Astrocyte (in vitro differentiated cells and primary cell): ENCODE results near the gene PLEKHN1. TPM values are rescaled to one million over a fixed set of nuclear protein-coding genes. Genes with fewer than 3 reads are reported as not detected.

Experiments
- DNase-seq: peaks from one replicate; pipeline ENCODE4 v3.0.0-alpha.2; 2010; ENCODE audit warnings: low read depth
- FAIRE-seq: peaks from 2 replicates; lab custom pipeline; 2011; peaks lifted over from hg19 to GRCh38; lab: Jason Lieb, UNC
- H2AFZ ChIP-seq: 2 replicates; pipeline ENCODE4 v1.6.0; 2012; ENCODE audit warnings: low read depth, low read length, inconsistent platforms
- H3K27ac ChIP-seq: 2 replicates; pipeline ENCODE4 v1.5.1; 2011; ENCODE audit warnings: low read depth, low read length, inconsistent platforms
- H3K27me3 ChIP-seq: 2 replicates; pipeline ENCODE4 v1.6.0; 2011; ENCODE audit warnings: low read length, inconsistent platforms; ENCODE audit not compliant: insufficient read depth
- H3K36me3 ChIP-seq: 2 replicates; pipeline ENCODE4 v1.5.1; 2011; ENCODE audit warnings: low read length, inconsistent platforms; ENCODE audit not compliant: insufficient read depth
- H3K4me1 ChIP-seq: 2 replicates; pipeline ENCODE4 v1.5.1; 2011; ENCODE audit warnings: low read length, inconsistent platforms; ENCODE audit not compliant: insufficient read depth
- H3K4me2 ChIP-seq: 2 replicates; pipeline ENCODE4 v1.6.0; 2012; ENCODE audit warnings: low read length, inconsistent platforms
- H3K4me3 ChIP-seq: 2 replicates; pipeline ENCODE4 v1.5.1; 2011; ENCODE audit warnings: low read depth, mild to moderate bottlenecking, low read length, inconsistent platforms; ENCODE audit not compliant: insufficient read depth
- H3K79me2 ChIP-seq: 2 replicates; pipeline ENCODE4 v1.6.0; 2012; ENCODE audit warnings: mild to moderate bottlenecking, low read length, inconsistent platforms; ENCODE audit not compliant: insufficient read depth
- H3K9ac ChIP-seq: 2 replicates; pipeline ENCODE4 v1.6.0; 2012; ENCODE audit warnings: mild to moderate bottlenecking, low read length, inconsistent platforms
- H3K9me3 ChIP-seq: 2 replicates; pipeline ENCODE4 v1.5.1; 2012; ENCODE audit warnings: low read depth, mild to moderate bottlenecking, low read length, inconsistent platforms; ENCODE audit not compliant: insufficient read depth
- H4K20me1 ChIP-seq: 2 replicates; pipeline ENCODE4 v1.6.0; 2012; ENCODE audit warnings: low read length, inconsistent platforms; ENCODE audit not compliant: insufficient read depth
- H3K27ac Mint-ChIP-seq: one replicate; pipeline ENCODE4 v1.8.0; 2021; ENCODE audit warnings: mild to moderate bottlenecking, mixed read lengths; ENCODE audit not compliant: unreplicated experiment
- H3K27me3 Mint-ChIP-seq: one replicate; pipeline ENCODE4 v1.8.0; 2021; ENCODE audit warnings: low read depth, mixed read lengths; ENCODE audit not compliant: unreplicated experiment
- H3K36me3 Mint-ChIP-seq: one replicate; pipeline ENCODE4 v1.8.0; 2021; ENCODE audit warnings: low read depth, mixed read lengths; ENCODE audit not compliant: unreplicated experiment
- H3K4me1 Mint-ChIP-seq: one replicate; pipeline ENCODE4 v1.8.0; 2021; ENCODE audit warnings: low read depth, mixed read lengths; ENCODE audit not compliant: unreplicated experiment
- H3K4me3 Mint-ChIP-seq: one replicate; pipeline ENCODE4 v1.8.0; 2021; ENCODE audit warnings: mild to moderate bottlenecking, moderate library complexity, mixed read lengths; ENCODE audit not compliant: unreplicated experiment
- H3K9me3 Mint-ChIP-seq: one replicate; pipeline ENCODE4 v1.8.0; 2021; ENCODE audit warnings: mild to moderate bottlenecking, mixed read lengths; ENCODE audit not compliant: unreplicated experiment
- EZH2 ChIP-seq: IDR thresholded peaks from 2 replicates; pipeline ENCODE4 v1.6.1; 2012; ENCODE audit warnings: mild to moderate bottlenecking, low read length, inconsistent platforms; ENCODE audit not compliant: insufficient read depth
- total RNA-seq: library from RNA; stranded (reverse); gene quantifications from 2 replicates; pipeline ENCODE4 v1.2.1, GENCODE V29; 2021
- TF ChIP-seq, protein P1 (sequence below): IDR thresholded peaks from 2 replicates; pipeline ENCODE4 v1.5.1; 2011; ENCODE audit warnings: low read depth, mild to moderate bottlenecking, inconsistent platforms, low read length, moderate library complexity; ENCODE audit not compliant: insufficient read depth

PLEKHN1 gene
- total RNA-seq, 1 donor from 2014 or later: 2.4 TPM

DNA sequence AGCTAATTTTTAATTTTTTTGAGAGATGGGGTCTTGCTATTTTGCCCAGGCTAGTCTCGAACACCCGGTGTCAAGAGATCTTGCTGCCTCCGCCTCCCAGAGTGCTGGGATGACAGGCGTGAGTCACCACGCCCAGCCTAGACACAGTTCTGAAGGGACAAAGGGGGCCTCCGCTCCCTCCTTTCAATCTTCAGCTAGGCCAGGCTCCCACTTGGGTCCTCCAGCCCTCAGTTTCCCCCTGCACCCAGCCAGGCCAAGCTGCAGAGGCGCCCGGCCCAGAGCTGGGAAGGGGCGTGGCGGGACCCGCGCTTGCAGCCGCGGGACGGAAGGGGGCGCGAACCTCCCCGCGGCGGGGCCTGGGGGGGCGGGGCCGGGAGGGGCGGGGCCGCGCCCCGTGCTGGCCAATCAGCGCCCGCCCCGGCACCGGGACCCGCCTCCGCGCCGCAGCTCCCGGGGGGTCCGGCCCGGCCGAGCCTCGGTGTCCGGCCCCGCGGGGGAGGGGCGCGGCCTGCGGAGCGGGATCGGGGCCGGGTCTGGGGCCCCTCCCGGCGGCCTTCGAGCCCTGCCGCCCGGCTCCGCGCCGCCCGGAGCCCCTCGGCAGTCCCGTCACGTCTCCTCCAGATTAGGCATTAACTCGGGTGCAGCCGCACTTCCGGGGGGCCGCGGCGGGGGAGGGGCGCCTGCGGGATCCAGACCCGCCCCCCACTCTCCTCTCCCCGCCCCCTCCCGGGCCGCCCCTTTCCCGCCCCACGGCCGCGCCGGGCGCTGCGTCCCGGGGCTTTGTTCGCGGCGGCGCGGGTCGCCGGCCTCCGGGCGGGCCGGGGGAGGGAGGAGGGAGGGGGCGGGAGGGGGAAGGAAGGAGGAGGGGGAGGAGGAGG lies 53.1 kb downstream of the PLEKHN1 start:
- Histone ChIP-seq H3K4me3 (no peak overlapping the region), H3K4me1 (peaks cover 31% of the 10 kb centered on the region), H3K9me3 (no peaks in the 10 kb centered on the region), H4K20me1 (peaks cover 25% of the 10 kb centered on the region), H3K9ac (no peak overlapping the region), H3K79me2 (peaks cover 36% of the 10 kb centered on the region), H3K27me3 (no peaks in the 10 kb centered on the region), H2AFZ (peak overlapping the region; percentile 66), H3K36me3 (no peaks in the 10 kb centered on the region), H3K27ac (no peak overlapping the region), H3K4me2 (peak overlapping the region; percentile 64)
- Mint-ChIP-seq H3K9me3 (no peaks in the 10 kb centered on the region), H3K4me3 (peak overlapping the region; percentile 80), H3K27ac (peak overlapping the region; percentile 72), H3K27me3 (no peaks in the 10 kb centered on the region), H3K4me1 (peaks cover 20% of the 10 kb centered on the region), H3K36me3 (peaks cover 1% of the 10 kb centered on the region)
- DNase-seq (peak; percentile 47), FAIRE-seq (no peak)
- TF ChIP-seq, protein P1, sequence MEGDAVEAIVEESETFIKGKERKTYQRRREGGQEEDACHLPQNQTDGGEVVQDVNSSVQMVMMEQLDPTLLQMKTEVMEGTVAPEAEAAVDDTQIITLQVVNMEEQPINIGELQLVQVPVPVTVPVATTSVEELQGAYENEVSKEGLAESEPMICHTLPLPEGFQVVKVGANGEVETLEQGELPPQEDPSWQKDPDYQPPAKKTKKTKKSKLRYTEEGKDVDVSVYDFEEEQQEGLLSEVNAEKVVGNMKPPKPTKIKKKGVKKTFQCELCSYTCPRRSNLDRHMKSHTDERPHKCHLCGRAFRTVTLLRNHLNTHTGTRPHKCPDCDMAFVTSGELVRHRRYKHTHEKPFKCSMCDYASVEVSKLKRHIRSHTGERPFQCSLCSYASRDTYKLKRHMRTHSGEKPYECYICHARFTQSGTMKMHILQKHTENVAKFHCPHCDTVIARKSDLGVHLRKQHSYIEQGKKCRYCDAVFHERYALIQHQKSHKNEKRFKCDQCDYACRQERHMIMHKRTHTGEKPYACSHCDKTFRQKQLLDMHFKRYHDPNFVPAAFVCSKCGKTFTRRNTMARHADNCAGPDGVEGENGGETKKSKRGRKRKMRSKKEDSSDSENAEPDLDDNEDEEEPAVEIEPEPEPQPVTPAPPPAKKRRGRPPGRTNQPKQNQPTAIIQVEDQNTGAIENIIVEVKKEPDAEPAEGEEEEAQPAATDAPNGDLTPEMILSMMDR: no peak
- TF ChIP-seq EZH2: no peak

DNA sequence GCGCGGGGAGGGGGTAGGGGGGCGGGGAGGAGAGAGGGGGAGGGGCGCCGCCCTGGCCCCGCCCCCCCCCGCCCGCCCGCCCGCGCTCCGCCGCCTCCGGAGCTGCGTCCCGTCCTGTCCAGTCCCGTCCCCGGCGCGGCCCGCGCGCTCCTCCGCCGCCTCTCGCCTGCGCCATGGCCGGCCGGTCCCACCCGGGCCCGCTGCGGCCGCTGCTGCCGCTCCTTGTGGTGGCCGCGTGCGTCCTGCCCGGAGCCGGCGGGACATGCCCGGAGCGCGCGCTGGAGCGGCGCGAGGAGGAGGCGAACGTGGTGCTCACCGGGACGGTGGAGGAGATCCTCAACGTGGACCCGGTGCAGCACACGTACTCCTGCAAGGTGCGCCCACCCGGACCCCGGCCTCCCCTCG lies 53.7 kb downstream of the PLEKHN1 start, which contains the start of gene AGRN:
Gene AGRN (plus strand): TSS at position 121 of the 405 bp plus-strand sequence. CDS start 53 bp downstream, at position 174.
- DNase-seq: no peak
- H3K4me2 ChIP-seq: peak within 1 kb of the TSS; percentile 95

More for the DNA sequence above, 53.7 kb downstream of the PLEKHN1 start, which contains the start of gene AGRN:
- H3K27me3 Mint-ChIP-seq: no peaks in the 10 kb centered on the region
- Histone ChIP-seq H3K36me3 (no peaks in the 10 kb centered on the region), H4K20me1 (peaks cover 30% of the 10 kb centered on the region), H2AFZ (peak within 1 kb of the TSS; percentile 66), H3K4me1 (peaks cover 37% of the 10 kb centered on the region), H3K4me3 (peak within 1 kb of the TSS; percentile 62), H3K27ac (peak within 1 kb of the TSS; percentile 86), H3K9me3 (no peaks in the 10 kb centered on the region), H3K27me3 (no peaks in the 10 kb centered on the region), H3K79me2 (peaks cover 42% of the 10 kb centered on the region), H3K9ac (peak within 1 kb of the TSS; percentile 85)
- no peak for FAIRE-seq
- H3K9me3 Mint-ChIP-seq: no peaks in the 10 kb centered on the region
- TF ChIP-seq, protein P1: no peak
- no peak for TF ChIP-seq EZH2
- H3K4me3 Mint-ChIP-seq: peak within 1 kb of the TSS; percentile 82
- H3K4me1 Mint-ChIP-seq: peaks cover 20% of the 10 kb centered on the region
- peak within 1 kb of the TSS; percentile 72 for H3K27ac Mint-ChIP-seq
- no peaks in the 10 kb centered on the region for H3K36me3 Mint-ChIP-seq
